ENCODE data around the gene HOXA5. TPM values are rescaled to one million over a fixed set of nuclear protein-coding genes. Genes with fewer than 3 reads are reported as not detected.
A peak's percentile ranks its signal among the peaks of the same experiment; 100 is the strongest.

HOXA5 gene
- total RNA-seq, 1 donor = 5.8 TPM

GRCh38 chr7:27156508-27156898 is 13.0 kb upstream of the HOXA5 start, which contains the start of gene HOXA7:
Gene HOXA7, minus strand, starts transcription at chr7:27156675. Its CDS starts 130 bp downstream, at chr7:27156545.
- H4K20me1 ChIP-seq (ENCODE audit: insufficient read depth, low read length) = no peaks in the 10 kb centered on the region
- H2AFZ ChIP-seq (ENCODE audit: low read length) = peak within 1 kb of the TSS; percentile 97
- H3K79me2 ChIP-seq (ENCODE audit: insufficient read depth, low read length) = peaks cover 56% of the 10 kb centered on the region
- H3K9me3 ChIP-seq (ENCODE audit: low read depth, low read length) = no peaks in the 10 kb centered on the region
- no peaks in the 10 kb centered on the region for H3K27me3 ChIP-seq (ENCODE audit: insufficient read depth, low read length)
- no peak for TF ChIP-seq CTCF (IDR thresholded peaks at IDR 0.05; ENCODE audit: extremely low read depth, low read depth, low read length)
- peak; percentile 99 for DNase-seq (ENCODE audit: insufficient read length, low spot score, missing footprints)
- peaks cover 27% of the 10 kb centered on the region for H3K4me1 ChIP-seq (ENCODE audit: insufficient read depth, low read length)
- peaks cover 4% of the 10 kb centered on the region for H3K36me3 ChIP-seq (ENCODE audit: insufficient read depth, low read length)
- peak within 1 kb of the TSS; percentile 90 for H3K4me3 ChIP-seq (ENCODE audit: insufficient read depth, low read length)
- peak within 1 kb of the TSS; percentile 97 for H3K4me2 ChIP-seq (ENCODE audit: insufficient read depth, low read length)
- peak within 1 kb of the TSS; percentile 74 for H3K27ac ChIP-seq (ENCODE audit: low read depth, low read length)

GRCh38 chr7:27155816-27156507 is 12.5 kb upstream of the HOXA5 start:
- no peak for TF ChIP-seq CTCF (IDR thresholded peaks at IDR 0.05; ENCODE audit: extremely low read depth, low read depth, low read length)
- Histone ChIP-seq H3K36me3 (ENCODE audit: insufficient read depth, low read length) (peaks cover 4% of the 10 kb centered on the region), H3K4me3 (ENCODE audit: insufficient read depth, low read length) (peak overlapping the region; percentile 90), H4K20me1 (ENCODE audit: insufficient read depth, low read length) (no peaks in the 10 kb centered on the region), H3K4me1 (ENCODE audit: insufficient read depth, low read length) (peaks cover 24% of the 10 kb centered on the region), H3K27ac (ENCODE audit: low read depth, low read length) (peak overlapping the region; percentile 74), H3K79me2 (ENCODE audit: insufficient read depth, low read length) (peaks cover 58% of the 10 kb centered on the region), H2AFZ (ENCODE audit: low read length) (peak overlapping the region; percentile 97), H3K9me3 (ENCODE audit: low read depth, low read length) (no peaks in the 10 kb centered on the region), H3K4me2 (ENCODE audit: insufficient read depth, low read length) (peak overlapping the region; percentile 97), H3K27me3 (ENCODE audit: insufficient read depth, low read length) (no peaks in the 10 kb centered on the region)
- DNase-seq (ENCODE audit: insufficient read length, low spot score, missing footprints) = peak; percentile 92

- DNase-seq (ENCODE audit: insufficient read length, low spot score, missing footprints) = peak; percentile 82
- Histone ChIP-seq H3K79me2 (ENCODE audit: insufficient read depth, low read length) (peaks cover 59% of the 10 kb centered on the region), H3K4me1 (ENCODE audit: insufficient read depth, low read length) (peaks cover 28% of the 10 kb centered on the region)
Measured at GRCh38 chr7:27154901-27155815, 11.7 kb upstream of the HOXA5 start.

More at GRCh38 chr7:27154901-27155815, 11.7 kb upstream of the HOXA5 start:
- Histone ChIP-seq H3K9me3 (ENCODE audit: low read depth, low read length) (no peaks in the 10 kb centered on the region), H3K36me3 (ENCODE audit: insufficient read depth, low read length) (peaks cover 4% of the 10 kb centered on the region), H3K27me3 (ENCODE audit: insufficient read depth, low read length) (no peaks in the 10 kb centered on the region), H3K4me3 (ENCODE audit: insufficient read depth, low read length) (peak overlapping the region; percentile 90), H3K4me2 (ENCODE audit: insufficient read depth, low read length) (peak overlapping the region; percentile 97), H2AFZ (ENCODE audit: low read length) (peak overlapping the region; percentile 97), H4K20me1 (ENCODE audit: insufficient read depth, low read length) (peaks cover 6% of the 10 kb centered on the region), H3K27ac (ENCODE audit: low read depth, low read length) (peak overlapping the region; percentile 74)
- no peak for TF ChIP-seq CTCF (IDR thresholded peaks at IDR 0.05; ENCODE audit: extremely low read depth, low read depth, low read length)

Data from osteoblast (primary cell).